Measurements from ENCODE around the gene ZBTB42.

GRCh38 chr14:104821229-104821945 is 20.5 kb downstream of the ZBTB42 start:
- no peak for TF ChIP-seq CTCF (IDR thresholded peaks at IDR 0.05)
- TF ChIP-seq POLR2A (IDR thresholded peaks at IDR 0.05), result no peak
- TF ChIP-seq EP300 (IDR thresholded peaks at IDR 0.05), result no peak

Data from ovary (tissue), 3 donors.